Measurements from ENCODE around the gene THBD. TPM values are rescaled to one million over a fixed set of nuclear protein-coding genes. Genes with fewer than 3 reads are reported as not detected.
A peak's percentile ranks its signal among the peaks of the same experiment; 100 is the strongest.

The THBD gene
- total RNA-seq, 4 donors from 2014 or later, result 12.0 to 77.4 (median 39.5) TPM

- 59% methylated on average over 2 of the region's 17 CpGs; no CpG with 5 or more reads in 1 of the 2 donors for WGBS, 2 donors (ENCODE audit: low coverage in 1 of 2)
- Histone ChIP-seq H3K27me3 (no peaks in the 10 kb centered on the region), H3K36me3 (no peaks in the 10 kb centered on the region), H3K27ac (peak overlapping the region in 3 of 4 donors; percentile 78 to 85 (median 83)), H3K9me3 (no peaks in the 10 kb centered on the region), H3K4me1 (peaks cover 0 to 34% (median 2%) of the 10 kb centered on the region in 3 donors), H3K4me3 (peak overlapping the region; percentile 4 to 48)
- TF ChIP-seq POLR2A (IDR thresholded peaks at IDR 0.05) (no peak), POLR2AphosphoS5 (IDR thresholded peaks at IDR 0.05) (no peak), CTCF (IDR thresholded peaks at IDR 0.05) (no peak), EP300 (IDR thresholded peaks at IDR 0.05) (no peak)
- ATAC-seq, result no peak
These were observed 34.9 kb upstream of the THBD start for GRCh38 chr20:23084282-23084844.

GRCh38 chr20:23083553-23084220 is 34.2 kb upstream of the THBD start:
- peak overlapping the region in 3 of 4 donors; percentile 78 to 85 (median 83) for H3K27ac ChIP-seq
- H3K36me3 ChIP-seq, result no peaks in the 10 kb centered on the region
- TF ChIP-seq POLR2A (IDR thresholded peaks at IDR 0.05), result no peak
- no peak for TF ChIP-seq EP300 (IDR thresholded peaks at IDR 0.05)
- no peak for TF ChIP-seq POLR2AphosphoS5 (IDR thresholded peaks at IDR 0.05)

GRCh38 chr20:23082846-23083552 is 33.5 kb upstream of the THBD start:
- H3K27ac ChIP-seq, result peak overlapping the region in 3 of 4 donors; percentile 78 to 85 (median 83)
- TF ChIP-seq POLR2AphosphoS5 (IDR thresholded peaks at IDR 0.05) (peak; percentile 26), CTCF (IDR thresholded peaks at IDR 0.05) (no peak), POLR2A (IDR thresholded peaks at IDR 0.05) (no peak)
- WGBS, 2 donors (ENCODE audit: low coverage in 1 of 2), result 62 to 64% methylated on average over 6 to 7 of the region's 9 CpGs
- H3K27me3 ChIP-seq, result no peaks in the 10 kb centered on the region
- no peaks in the 10 kb centered on the region for H3K9me3 ChIP-seq
- H3K4me1 ChIP-seq, result peaks cover 0 to 48% (median 7%) of the 10 kb centered on the region in 3 donors
- ATAC-seq, result peak; percentile 38
- no peaks in the 10 kb centered on the region for H3K36me3 ChIP-seq
- peak overlapping the region in 1 of 2 donors; percentile 48 for H3K4me3 ChIP-seq

More at GRCh38 chr20:23083553-23084220, 34.2 kb upstream of the THBD start:
- Histone ChIP-seq H3K4me3 (peak overlapping the region in 1 of 2 donors; percentile 48), H3K27me3 (no peaks in the 10 kb centered on the region), H3K4me1 (peaks cover 0 to 41% (median 2%) of the 10 kb centered on the region in 3 donors), H3K9me3 (no peaks in the 10 kb centered on the region)
- ATAC-seq, result no peak
- whole genome bisulfite sequencing, 2 donors (ENCODE audit: low coverage in 1 of 2), result 69 to 70% methylated on average over 4 to 5 of the region's 15 CpGs

- WGBS, 2 donors (ENCODE audit: low coverage in 1 of 2), result 71 to 91% methylated on average over 2 to 4 of the region's 9 CpGs
- H3K27ac ChIP-seq, result peak overlapping the region in 2 of 4 donors; percentile 83 to 85
- peaks cover 0 to 33% (median 7%) of the 10 kb centered on the region in 3 donors for H3K4me1 ChIP-seq
- H3K9me3 ChIP-seq, result no peaks in the 10 kb centered on the region
- H3K36me3 ChIP-seq, result no peaks in the 10 kb centered on the region
- H3K4me3 ChIP-seq, result peak overlapping the region in 1 of 2 donors; percentile 48
- no peak for TF ChIP-seq EP300 (IDR thresholded peaks at IDR 0.05)
- no peak for TF ChIP-seq POLR2AphosphoS5 (IDR thresholded peaks at IDR 0.05)
- no peak for TF ChIP-seq CTCF (IDR thresholded peaks at IDR 0.05)
- no peak for TF ChIP-seq POLR2A (IDR thresholded peaks at IDR 0.05)
- peaks cover 4% of the 10 kb centered on the region for H3K27me3 ChIP-seq
- ATAC-seq, result no peak
These were observed 31.9 kb upstream of the THBD start for GRCh38 chr20:23081263-23081819.

- H3K4me1 ChIP-seq, result peaks cover 0 to 24% (median 4%) of the 10 kb centered on the region in 3 donors
- peaks cover 4% of the 10 kb centered on the region for H3K27me3 ChIP-seq
- TF ChIP-seq EP300 (IDR thresholded peaks at IDR 0.05), result no peak
- WGBS, 2 donors (ENCODE audit: low coverage in 1 of 2), result 90 to 100% methylated on average over 1 to 4 of the region's 10 CpGs
- H3K36me3 ChIP-seq, result no peaks in the 10 kb centered on the region
- ATAC-seq, result no peak
- H3K4me3 ChIP-seq, result no peak overlapping the region
- no peak overlapping the region for H3K27ac ChIP-seq
- no peaks in the 10 kb centered on the region for H3K9me3 ChIP-seq
These were observed 31.0 kb upstream of the THBD start for GRCh38 chr20:23080521-23080920.
